Activated CD8-positive, alpha-beta memory T cell treated with anti-CD3 and anti-CD28 coated beads, Interleukin-2, amount 50 U/mL, for 4 hours (primary cell): ENCODE measurements around the gene HAUS3.

Source experiments
- DNase-seq: peaks from one replicate; pipeline ENCODE4 v3.0.0-alpha.2; 2020

Gene HAUS3

DNA sequence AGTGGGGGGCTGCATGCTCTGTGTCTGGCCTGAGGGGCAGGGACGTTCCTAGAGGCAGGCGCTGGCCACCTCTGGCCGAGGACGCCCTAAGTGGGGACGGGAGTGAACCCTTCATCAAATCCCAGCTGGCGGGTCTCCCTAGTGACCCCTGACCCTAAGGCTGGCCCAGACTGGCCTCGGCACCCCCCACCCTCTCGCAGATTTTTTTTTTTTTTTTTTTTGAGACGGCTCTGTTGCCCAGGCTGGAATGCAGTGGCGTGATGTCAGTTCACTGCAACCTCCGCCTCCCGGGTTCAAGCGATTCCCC lies 21.0 kb upstream of the HAUS3 start:
- no peak for DNase-seq

DNA sequence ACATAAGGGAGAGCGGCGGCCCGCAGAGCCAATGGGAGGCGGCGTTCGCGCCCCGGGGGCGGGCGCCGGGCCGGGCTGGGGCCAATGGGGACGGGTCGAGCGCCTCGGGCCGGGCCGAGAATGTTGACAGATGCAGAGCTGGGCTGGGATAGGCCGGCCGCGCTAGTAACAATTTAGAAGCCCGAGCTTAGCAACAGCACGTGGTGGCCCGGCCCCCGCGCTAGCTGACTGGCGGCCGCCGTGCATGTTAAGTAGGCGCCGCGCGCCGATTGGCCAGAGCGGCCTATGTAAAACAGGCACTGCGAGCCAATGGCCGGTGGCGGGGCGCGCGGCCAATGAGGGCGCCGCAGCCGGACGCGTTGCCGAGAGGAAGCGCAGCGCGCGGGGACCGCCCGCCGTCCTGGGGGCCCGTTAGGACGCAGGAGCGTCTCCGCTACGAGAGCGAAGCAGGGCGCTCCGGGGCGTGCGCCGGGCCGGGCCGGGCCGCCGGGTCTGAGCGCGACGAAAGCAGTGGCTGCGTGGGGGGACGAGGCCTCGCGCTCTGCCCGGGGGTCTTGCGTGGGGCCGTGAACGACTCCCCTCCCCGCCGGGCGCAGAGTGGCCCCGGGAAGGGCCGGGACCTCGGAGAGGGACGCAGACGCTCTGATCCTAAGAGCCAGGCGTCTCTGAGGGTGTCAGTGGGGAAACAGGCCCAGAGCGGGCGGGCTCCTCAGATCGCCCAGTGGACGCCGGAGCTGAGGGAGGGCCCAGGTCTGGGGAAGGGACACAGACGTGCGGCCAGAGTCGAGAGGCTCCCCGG lies 20.4 kb upstream of the HAUS3 start:
- peak; percentile 96 for DNase-seq

DNA sequence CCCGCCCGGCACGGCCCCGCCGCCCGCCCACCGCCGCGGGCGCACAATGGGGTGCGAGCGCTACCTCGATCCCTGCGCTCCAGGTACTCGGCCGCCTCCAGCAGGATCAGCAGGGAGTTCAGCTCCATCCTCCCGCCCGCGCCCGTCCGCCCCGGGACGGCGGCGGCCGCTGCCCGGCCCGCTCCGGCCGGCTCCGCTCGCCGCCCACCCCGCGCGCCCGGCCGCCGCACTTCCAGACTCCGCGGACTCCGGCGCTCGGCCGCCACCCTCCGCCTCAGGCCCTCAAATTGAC lies 19.9 kb upstream of the HAUS3 start, which contains the start of gene MXD4:
Gene MXD4, minus strand, starts transcription at position 257 of the 292 bp plus-strand sequence. Its CDS starts 129 bp downstream, at position 128.
- DNase-seq, result no peak

DNA sequence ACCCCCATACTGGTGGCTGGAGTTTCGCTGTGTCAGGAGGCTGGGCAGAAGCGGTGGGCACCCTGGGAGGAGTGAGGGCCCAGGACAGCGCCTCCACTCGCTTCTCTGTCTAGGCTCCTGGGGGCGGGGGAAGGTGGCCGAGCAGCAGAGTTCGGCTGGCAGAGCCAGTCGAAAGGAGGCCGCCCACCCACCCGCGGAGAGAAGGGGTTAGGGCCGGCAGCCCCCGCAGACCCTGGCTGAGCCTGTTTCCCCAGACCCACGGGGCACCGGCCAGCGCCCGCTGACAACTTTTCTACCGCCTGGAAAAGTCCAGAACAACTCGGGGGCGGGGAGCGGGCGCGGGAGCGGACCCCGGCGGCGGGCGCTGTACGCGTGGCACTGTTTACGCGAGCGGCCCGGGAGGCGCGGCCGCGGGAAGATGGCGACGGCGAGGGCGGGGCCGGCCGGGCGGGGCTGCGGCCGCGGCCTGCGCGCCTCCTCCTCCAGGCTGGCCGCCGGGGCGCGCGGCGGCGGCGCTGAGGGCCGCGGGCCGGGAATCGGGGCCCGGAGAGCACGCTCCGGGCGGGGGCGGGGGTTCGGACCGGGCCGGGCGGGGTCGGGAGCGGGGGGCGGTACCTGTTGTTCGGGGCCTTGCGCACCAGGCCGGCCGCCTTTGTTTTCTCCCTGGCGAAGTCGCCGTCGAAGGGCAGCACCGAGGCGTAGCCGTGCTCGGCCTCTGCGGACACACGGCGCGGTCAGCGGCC lies 19.4 kb upstream of the HAUS3 start:
- peak; percentile 51 for DNase-seq

DNA sequence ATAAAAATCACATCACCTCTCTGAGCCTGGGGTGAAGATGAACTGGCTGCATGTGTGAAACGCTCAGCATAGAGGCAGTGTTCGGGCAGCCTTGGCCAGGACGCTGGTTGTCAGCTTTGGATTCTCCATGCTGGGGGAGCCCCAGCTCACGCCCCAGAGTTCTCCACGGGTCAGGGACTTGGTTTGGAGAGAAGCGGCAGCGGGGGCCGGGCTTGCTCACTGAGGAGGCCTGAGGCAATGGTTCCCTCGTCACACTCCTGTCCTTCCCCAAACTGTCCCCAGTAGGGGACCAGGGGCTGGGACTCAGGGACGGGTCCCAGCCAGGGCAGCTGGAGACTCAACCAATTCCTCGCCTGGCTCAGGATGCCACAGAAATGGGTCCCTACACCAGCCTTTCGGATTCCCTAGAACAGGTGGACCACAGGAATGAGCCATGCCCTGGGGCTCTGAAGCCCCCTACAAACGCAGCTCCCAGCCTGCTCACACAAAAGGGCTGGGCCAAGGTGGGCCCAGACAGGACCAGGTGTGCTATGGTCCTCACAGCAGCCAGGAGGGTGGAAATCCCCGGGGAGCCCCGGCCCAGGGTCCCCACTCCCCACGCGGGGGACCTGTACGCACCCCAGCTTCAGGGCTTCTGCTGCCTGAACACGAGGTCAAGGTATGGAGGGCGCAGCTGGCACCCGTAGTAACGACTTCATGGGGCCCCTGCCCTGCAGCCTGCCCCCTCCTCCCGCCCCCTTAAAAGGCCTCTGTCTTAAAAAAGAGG lies 18.6 kb upstream of the HAUS3 start:
- peak; percentile 22 for DNase-seq

DNA sequence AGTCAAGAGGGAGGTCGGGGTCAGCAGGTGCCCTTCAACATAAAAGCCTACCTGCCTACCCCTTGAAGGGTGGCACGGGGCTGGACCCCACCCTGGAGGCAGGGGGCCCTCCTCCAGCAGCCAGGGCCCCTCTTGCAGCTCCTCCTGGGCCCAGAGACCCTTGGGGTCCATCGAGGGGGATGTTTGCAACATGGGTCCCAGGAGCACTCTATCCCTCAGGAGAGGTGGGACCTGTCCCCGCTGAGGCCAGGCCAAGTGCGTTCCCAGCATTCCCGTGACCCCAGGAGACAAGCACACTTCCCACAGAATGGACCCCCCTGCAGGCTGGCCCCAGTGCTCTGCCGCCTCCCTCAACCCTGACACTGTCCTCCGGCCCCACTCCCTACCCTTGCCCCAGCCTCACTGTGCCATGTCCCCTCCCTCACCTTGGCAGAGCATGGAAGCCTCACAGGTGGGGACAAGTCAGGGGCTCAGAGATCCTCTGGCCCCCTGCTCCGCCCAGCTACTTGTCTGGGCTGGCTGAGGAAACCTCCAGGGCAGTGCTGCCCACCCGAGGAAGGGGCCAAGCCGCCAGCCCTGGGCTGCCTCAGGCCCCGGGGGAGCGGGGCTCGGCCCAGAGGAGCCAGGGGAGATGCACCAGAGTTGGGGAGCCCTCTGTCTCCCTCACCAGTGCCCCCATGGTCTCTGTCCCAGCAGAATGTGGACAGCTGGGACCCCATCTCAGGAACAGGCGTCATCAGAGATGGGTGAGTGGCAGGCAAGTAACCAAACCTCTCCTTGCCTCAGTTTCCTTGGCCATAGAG lies 17.8 kb upstream of the HAUS3 start:
- peak; percentile 15 for DNase-seq

DNA sequence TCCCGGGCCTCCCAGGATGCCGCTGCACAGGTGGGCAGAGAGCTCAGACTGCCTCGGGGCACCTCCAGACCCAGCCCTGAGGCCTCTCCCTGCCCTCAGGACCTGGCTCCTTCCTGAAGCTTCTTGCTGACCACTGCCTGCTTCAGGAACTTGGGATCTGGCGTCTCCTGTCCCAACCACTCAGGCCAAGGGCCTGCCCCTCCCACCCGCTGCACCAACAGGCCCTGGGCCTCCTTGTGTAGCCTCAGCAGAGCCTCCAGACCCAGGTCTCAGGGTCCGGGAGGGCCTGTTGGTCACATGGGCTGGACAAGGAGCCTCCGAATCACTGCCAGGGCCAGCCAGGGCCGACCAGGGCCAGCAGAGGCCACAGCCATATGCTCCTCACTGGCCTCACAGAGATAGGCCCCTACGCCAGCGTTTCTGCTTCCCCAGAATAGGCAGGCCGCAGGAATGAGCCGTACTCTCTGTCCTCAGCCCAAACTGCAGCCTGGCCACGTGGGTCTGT lies 17.2 kb upstream of the HAUS3 start:
- peak; percentile 12 for DNase-seq

DNA sequence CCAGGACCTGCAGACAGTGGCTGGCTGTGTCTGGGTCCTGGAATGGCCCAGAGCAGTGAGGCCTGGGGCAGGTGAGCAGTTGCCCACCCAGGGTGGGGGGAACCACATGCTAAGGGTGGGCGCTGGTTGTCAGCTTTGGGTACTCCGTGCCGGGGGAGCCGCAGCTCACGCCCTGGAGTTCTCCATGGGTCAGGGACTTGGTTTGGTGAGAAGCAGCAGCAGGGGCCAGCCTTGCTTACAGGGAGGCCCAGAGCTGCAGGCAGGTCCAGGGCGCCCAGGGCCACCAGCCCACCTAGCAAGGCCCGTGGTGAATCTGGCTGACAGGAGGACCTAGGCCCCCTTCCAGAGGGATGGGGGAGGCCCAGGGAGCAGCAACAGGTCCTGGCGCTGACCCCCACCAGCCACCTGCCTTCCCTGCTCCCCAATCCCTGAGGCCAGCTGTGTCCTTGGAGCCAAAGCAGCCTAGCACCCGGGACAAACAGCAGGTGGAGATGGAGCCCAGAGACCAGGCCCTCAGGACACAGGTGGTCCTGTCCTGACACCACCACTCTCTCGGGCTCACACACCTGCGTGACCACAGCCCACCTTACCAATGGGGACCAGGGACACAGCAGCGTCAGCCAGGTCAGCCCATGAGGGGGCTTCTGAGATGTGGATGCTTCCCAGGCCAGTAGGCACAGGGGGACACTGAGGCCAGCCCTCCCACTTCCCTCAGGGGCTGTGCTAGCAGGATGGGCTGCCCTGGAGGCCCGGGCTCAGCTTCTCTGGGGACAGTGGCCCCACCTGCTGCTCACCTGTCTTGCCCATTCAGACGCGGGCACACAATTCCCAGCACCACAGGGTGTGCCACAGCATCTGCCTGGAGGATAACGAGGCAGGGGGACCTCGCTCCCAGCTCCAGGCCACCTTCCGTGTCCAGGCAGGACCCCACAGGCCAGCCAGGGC lies 16.4 kb upstream of the HAUS3 start:
- peak; percentile 13 for DNase-seq

DNA sequence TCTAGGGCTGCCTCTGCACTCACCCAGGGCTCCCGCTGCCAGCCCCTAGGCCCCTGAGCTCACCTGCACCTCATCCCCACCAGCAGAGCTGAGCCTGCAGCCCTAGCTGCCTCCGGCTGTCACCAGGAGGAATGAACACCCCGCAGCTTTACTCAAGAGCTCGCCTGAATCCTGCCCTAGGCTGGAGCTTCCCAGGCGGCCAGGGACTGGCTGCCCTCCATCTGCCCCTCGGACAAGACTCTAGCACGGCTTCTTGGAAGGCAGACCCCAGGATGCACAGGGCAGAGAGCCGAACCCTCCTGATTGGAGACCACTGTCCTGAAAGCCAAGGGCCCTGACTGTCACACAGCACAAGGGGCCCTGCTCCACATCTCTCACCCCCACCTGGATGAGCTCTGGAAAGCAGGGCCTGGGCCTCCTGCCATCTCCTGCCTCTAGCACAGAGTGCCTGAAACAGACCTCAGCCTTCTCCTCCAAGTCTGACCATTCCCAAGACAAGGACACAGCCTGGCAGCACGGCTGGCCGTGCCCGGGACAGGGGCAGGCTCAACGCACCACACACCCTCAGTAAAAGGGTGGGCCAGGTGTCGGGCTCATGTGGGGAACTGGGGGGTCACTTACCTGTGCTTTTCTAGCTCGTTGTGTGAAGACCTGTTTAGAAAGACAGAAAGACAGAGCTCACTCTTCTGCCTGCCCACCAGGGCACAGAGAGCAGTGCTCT lies 15.6 kb upstream of the HAUS3 start:
- DNase-seq, result peak; percentile 11

DNA sequence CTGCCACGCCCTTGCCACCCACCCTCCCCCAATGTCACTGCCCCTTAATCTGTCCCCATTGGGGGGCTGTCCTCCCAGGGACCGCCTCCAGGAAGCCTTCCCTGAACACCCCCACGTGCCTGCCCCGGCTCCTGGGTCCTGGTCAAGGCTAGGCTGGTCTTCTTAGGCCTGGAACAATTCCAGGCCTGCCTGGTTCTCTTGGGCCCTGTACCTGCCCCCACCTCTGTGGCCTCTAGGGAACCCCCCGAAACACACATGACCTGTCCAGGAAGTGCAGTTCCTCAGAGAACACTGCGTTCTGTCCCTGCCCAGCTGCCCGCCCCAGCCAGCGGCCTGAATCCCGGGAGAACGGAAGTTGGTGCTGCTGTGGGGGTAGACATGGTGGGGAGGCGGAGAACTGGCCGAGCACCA lies 14.9 kb upstream of the HAUS3 start:
- DNase-seq, result peak; percentile 12

DNA sequence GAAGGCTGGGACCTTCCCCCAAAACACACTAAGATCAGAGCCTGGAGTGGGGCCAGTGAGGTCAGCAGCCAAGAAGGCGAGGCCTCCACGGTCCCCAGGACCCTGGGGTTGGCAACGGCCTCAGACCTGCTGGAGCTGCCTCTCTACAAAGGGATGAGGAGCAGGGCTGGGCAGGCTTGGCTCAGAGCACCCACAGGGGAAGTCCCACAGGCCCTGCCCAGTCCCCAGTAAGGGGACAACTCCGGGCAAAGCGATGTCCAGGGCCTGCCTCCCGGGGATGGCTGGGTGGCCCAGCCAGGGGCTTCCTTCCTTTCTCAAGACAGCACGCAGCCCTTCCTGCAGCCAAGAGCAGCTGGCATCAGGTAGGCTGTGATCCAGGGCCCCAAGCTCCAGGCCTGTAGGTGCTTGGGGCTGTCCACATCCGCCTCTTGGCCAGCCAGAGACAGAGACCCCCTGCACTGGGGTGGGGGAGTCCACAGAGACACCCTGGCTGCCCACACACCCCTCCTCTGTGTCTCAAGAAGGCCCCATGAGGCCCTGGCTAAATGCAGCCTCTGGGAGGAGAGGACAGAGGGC lies 14.3 kb upstream of the HAUS3 start:
- DNase-seq, result peak; percentile 12

DNA sequence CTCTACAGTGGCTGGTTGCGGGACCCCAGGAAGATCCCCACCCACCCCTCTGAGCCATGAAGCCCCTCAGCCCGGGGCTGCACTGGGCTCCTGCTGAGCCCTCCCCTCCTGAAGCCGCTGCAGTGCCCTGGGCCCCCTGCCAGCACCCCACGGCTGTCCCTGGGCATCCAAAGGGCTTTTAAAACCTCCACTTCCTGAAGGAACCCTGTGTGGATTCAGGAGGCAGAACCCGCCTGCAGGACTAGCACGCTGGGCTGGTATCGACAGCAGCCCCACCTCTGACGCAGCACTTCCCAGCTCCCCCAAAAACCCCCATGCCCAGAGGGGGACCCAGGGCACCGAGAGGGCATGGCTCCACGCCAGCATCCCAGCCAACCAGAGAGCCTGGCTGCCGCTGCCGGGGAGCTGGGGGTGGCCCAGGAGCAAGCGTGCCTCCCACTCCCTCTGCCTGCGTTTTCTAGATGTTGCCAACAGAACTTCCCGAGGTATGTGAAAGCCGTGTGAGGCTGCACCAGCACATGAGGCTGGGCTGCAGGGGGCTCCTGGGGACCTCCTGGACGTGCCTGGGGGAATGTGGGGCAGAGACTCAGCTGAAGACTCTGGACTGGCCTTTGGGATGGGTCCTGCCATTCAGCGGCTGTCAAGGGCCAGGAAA lies 13.7 kb upstream of the HAUS3 start:
- DNase-seq, result no peak

DNA sequence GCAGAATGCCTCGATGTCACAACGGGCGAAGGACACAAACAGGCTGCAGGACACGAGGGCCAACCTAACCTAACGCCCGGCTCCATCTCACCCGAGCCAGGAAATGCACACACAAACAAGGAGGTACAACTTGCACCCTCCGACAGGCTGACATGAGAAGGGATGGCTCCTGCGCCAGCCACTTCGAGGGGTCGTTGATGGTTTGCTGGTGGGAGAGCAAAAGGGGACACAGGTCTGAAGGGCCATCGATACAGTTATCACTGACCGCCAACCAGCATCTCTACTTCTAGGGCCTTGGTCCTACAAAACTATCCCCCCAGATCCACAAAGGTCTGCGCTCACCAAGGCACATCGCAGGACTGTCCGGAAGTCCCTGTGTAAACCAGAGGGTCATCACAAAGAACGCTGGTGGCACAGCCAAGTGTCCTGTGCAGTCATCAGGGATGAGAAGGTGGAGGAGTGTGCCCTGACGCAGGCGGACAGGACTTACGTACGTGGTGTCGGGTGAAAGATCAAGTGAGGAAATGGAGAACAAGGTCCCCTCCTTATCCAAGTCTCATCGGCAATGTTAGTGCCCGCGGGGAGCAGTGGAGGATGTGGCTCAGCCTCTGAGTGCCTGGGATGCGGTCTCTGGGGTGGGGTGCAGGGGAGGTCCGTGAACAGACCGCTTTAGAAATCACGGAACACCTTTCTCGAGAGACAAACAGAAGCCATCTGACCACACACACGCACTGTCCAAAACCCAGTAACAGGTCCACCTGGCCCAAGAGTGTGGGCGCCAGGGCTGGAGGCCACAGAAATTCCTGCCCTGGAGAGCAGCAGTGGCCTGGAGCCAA lies 13.0 kb upstream of the HAUS3 start:
- no peak for DNase-seq

DNA sequence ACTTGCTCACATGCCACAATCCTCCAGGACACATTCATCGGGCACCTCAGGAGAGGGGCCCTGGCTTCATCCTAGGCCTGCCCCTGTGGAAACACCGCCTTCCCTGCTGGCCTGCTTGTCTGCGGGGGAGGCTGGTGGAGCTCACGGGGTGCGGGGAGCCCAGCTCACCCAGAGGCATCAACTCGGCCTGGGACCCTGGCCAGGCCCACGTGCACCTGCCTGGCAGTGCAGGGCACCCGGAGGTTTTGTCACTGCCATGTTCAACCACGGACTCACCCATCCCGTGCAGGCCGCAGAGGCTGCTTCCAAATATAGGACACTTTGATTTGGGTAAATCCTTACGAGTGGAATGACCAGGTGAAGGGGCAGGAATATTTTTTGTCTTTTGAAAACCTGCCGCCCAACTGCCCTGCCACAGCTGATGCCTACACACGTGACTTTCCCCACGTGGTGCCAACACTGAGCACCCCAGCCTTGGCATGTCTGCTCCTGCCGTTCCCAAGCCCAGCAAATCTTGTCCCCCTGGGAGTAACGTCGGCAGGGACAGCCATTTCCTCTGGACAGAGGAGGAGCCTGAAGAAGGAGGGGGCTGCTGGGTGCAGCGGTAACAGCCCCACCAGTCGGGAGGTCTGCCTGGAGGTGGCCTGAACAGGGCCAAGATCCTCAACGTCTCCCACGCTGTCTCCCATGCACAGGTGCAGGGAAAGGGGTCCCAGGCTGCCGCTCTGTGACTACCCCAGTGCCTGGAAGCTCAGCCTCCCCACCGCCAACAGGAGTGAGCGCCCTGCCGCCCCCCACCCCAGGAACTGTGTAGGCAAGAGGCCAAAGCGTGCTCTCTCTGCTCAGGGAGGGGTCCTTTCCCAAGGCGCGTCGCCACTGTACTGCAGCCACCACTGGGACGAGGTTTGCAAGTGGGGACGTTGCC lies 11.5 kb upstream of the HAUS3 start:
- peak; percentile 12 for DNase-seq

DNA sequence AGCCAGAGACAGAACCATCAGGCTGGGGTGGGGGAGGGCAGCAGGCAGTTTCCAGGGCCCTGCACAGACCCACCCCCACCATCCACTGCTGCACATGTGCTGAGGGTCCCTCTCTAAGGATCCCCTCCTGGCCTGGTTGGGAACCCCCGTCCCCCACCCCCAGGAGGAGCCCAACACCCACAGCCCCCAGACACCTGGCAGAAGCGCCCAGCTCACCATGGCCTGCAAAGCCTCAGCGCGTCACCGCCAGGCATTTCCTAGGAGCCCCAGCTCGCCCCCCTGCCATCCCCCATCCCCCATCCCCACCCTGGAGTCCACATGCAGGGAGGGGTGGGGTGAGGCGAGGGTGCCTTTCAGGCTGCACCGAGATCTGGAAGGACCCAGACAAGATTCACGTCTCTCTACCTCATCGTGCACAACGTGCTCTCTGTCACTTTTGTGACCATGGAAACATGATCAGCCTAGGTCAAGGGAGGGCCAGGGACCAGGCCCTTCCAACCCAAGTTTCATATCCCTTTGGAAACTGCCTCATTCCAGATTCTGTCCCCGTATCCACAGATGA lies 10.7 kb upstream of the HAUS3 start:
- DNase-seq, result no peak

DNA sequence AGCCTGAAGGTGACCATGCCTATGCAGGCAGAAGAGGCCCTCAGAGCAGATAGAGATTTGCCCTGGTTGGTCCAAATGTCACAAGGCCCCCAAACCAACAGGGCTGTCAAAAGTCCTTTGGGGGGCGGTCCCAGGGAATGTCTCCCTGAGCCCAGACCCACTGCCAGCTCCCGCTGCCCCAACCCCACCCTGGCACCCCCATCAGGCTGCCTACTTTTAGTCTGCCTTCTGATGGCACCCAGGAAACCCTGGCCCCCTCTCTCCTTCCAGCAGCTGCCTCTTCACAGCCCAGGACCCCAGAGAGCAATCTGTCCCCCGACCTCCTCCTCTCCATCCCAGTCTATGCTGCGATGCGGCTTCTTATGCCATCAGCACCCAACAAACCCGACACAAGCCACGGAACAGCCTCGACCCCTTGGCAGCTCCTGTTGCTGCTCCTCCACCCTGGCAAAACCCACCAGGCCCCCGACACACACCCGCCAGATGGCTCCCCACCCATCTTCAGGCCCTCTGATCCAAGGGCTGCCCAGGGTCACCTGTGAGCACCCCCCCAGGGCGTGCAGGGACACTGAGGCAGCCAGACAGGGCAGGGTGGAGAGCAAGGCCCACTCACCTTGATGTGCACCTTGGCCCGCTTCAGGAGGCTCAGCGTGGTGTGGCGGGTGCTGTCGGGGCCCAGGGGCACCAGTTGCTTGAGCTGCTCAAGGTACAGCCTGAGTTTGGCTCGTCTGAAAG lies 10.0 kb upstream of the HAUS3 start:
- DNase-seq, result peak; percentile 11
